CD4-positive, CD25-positive, alpha-beta regulatory T cell (primary cell): ENCODE results near the gene FBXO8. TPM values are rescaled to one million over a fixed set of nuclear protein-coding genes. Genes with fewer than 3 reads are reported as not detected.

Experiments
- ATAC-seq, 2 donors: fragments of 150-1000 bp; cut with Tn5 transposase; one replicate each; pipeline ENCODE4 v1.10.0; 2021; ENCODE audit warnings: low read depth in 2 of 2, moderate number of reproducible peaks in 2 of 2, moderate library complexity in 1 of 2
- DNase-seq, 3 donors: peaks; one replicate each; pipeline versions ENCODE4 v3.0.0 to v3.0.0-alpha.2; 2012 to 2022; ENCODE audit warnings: mixed read lengths in 1 of 3
- H3K27ac ChIP-seq: one replicate; pipeline ENCODE4 v1.7.0; 2013; ENCODE audit warnings: mild to moderate bottlenecking, low read length; ENCODE audit not compliant: insufficient read depth, poor library complexity, severe bottlenecking
- H3K27me3 ChIP-seq: one replicate; pipeline ENCODE4 v1.7.0; 2013; ENCODE audit warnings: low read length; ENCODE audit not compliant: control insufficient read depth, insufficient read depth
- H3K36me3 ChIP-seq: one replicate; pipeline ENCODE4 v1.7.0; 2013; ENCODE audit warnings: mild to moderate bottlenecking, low read length, moderate library complexity; ENCODE audit not compliant: control insufficient read depth, insufficient read depth
- H3K4me1 ChIP-seq: 2 replicates; pipeline ENCODE4 v1.7.0; 2013; ENCODE audit warnings: mild to moderate bottlenecking, low read length; ENCODE audit not compliant: insufficient read depth, control insufficient read depth, poor library complexity, severe bottlenecking
- H3K4me3 ChIP-seq: one replicate; pipeline ENCODE4 v1.7.0; 2013; ENCODE audit warnings: low read depth, mild to moderate bottlenecking, low read length, moderate library complexity
- H3K9me3 ChIP-seq, 2 experiments: 1 replicate in 1 of 2; 2 replicates in 1 of 2; pipeline ENCODE4 v1.7.0; 2013; ENCODE audit warnings: low read length in 2 of 2, mild to moderate bottlenecking in 1 of 2, moderate library complexity in 1 of 2; ENCODE audit not compliant: control insufficient read depth in 2 of 2
- H3K27ac Mint-ChIP-seq, 3 donors: one replicate each; pipeline ENCODE4 v1.8.0; 2020 to 2022; ENCODE audit warnings: mild to moderate bottlenecking in 3 of 3, mixed read lengths in 3 of 3, moderate library complexity in 2 of 3
- H3K27me3 Mint-ChIP-seq: one replicate; pipeline ENCODE4 v1.8.0; 2022; ENCODE audit warnings: mild to moderate bottlenecking, mixed read lengths
- H3K36me3 Mint-ChIP-seq: one replicate; pipeline ENCODE4 v1.8.0; 2020; ENCODE audit warnings: mixed read lengths
- H3K4me1 Mint-ChIP-seq, 4 donors: one replicate each; pipeline ENCODE4 v1.8.0; 2020 to 2022; ENCODE audit warnings: mixed read lengths in 4 of 4, mild to moderate bottlenecking in 1 of 4
- H3K4me3 Mint-ChIP-seq, 4 donors: one replicate each; pipeline ENCODE4 v1.8.0; 2020 to 2022; ENCODE audit warnings: mild to moderate bottlenecking in 4 of 4, mixed read lengths in 4 of 4, moderate library complexity in 3 of 4
- H3K9me3 Mint-ChIP-seq, 7 donors: one replicate each; pipeline ENCODE4 v1.8.0; 2020 to 2022; ENCODE audit warnings: mixed read lengths in 7 of 7, mild to moderate bottlenecking in 3 of 7, moderate library complexity in 2 of 7
- polyA plus RNA-seq, 4 donors: library from polyadenylated mRNA; unstranded; fragments of 300-500 nt; fragmentation: Illumina TruSeq; gene quantifications; one replicate each; pipeline ENCODE4 v1.2.3, GENCODE V29; 2021
- total RNA-seq: library from RNA; stranded (reverse); gene quantifications from one replicate; pipeline ENCODE4 v1.2.3, GENCODE V29; 2022

FBXO8 gene, protein sequence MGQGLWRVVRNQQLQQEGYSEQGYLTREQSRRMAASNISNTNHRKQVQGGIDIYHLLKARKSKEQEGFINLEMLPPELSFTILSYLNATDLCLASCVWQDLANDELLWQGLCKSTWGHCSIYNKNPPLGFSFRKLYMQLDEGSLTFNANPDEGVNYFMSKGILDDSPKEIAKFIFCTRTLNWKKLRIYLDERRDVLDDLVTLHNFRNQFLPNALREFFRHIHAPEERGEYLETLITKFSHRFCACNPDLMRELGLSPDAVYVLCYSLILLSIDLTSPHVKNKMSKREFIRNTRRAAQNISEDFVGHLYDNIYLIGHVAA
- total RNA-seq (20.5 TPM), polyA plus RNA-seq (10 to 100 TPM; 14.9 to 26.1 (median 22.3) TPM)

DNA sequence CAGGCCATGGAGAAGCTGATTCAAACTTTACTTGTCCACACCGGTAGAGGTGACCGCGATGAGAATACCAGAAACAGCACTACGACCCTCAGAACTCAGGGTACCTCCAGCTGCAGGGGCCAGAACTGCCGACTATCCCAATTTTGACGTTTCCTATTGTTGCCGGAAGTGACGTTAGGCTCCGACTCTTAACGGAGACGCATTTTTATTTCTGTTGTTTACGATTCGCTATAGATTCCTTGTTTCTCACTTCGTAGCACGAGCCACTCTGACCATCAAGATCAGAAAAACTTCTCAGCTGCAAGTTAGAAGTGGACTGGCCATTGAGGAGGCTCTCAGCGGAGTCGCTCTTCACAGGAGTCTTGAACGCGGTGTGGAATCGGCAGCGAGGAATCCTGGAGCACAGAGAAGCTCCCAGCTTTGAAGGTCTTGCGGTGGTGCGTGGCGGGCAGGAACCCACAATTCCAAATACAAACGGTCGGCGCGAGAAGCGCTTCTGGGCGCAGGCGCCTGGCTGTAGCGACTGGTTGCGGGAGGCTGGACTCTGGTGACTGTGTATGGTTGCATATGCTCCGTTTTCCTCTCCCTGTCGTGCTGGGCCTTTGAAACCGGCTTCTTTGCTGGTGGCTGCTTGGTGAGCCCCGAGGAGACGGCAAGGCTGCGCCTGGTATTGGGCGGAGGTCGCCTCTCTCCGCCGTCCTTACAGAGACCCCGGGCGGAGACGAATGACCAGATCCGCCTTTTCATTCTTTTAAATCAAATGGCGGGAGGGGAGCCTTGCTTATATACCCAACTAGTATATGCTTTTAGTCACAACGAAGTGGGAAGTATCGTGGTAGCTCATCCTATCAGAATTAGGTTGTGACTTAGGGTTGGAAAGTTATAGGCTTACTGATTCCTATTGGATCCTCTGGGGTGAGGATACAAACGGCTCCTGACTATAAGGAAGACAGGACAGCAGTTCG lies at the start of gene FBXO8, which contains the start of gene CEP44:
Gene FBXO8, minus strand, starts transcription at position 161 of the 965 bp plus-strand sequence. CDS start 20,575 bp downstream, outside the sequence.
Gene CEP44, plus strand, starts transcription at position 405 of the 965 bp plus-strand sequence. CDS start 15,211 bp downstream, outside the sequence.
- Histone ChIP-seq H3K27me3 (no peaks in the 10 kb centered on the region), H3K9me3 (no peaks in the 10 kb centered on the region), H3K4me3 (peak within 1 kb of the TSS; percentile 98), H3K27ac (peak within 1 kb of the TSS; percentile 98), H3K4me1 (peaks cover 19% of the 10 kb centered on the region), H3K36me3 (no peaks in the 10 kb centered on the region)
- peaks cover 18 to 80% (median 66%) of the 10 kb centered on the region in 4 donors for H3K4me1 Mint-ChIP-seq
- DNase-seq (peak; percentile 61 to 87 (median 83)), ATAC-seq (peak; percentile 58 to 60)
- peak within 1 kb of the TSS; percentile 93 to 100 (median 98) for H3K4me3 Mint-ChIP-seq
- H3K9me3 Mint-ChIP-seq = peaks cover 0 to 7% (median 0%) of the 10 kb centered on the region in 7 donors
- H3K36me3 Mint-ChIP-seq = peaks cover 20% of the 10 kb centered on the region
- H3K27ac Mint-ChIP-seq = peak within 1 kb of the TSS; percentile 99 to 100 (median 100)
- H3K27me3 Mint-ChIP-seq = no peaks in the 10 kb centered on the region

DNA sequence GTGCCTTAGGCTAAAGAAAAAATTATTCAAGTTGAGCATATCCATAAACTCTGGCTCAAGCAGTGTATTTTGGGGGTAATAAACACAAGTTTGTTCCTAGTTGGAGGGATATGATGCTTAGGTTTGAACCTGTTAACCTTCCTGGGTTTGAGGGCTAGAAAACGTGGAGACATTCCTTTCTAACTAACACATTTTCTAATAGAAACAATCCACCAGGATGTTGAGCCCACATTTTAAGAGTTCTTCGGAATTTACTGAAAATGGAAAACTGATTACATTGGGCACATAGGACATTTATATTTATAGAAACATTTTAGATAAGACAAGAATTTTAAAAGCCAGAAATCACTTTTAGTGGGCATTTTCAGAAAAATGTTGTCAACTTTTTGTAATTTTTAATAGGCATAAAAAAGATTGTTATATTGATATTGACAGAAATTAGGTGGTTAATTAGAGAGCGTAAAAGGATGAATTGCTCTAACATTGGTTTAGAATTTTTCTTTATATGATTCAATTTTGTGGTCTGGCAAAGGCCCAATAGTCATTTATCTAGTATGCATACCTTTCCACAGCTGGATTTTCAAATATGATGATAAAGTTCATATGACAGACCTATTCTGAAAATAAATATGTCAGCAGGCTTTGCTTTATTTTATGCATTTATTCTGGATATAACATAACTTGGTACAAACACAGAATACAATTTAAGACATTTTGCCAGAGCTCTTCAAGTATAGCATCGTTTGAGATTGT lies 49.5 kb upstream of the FBXO8 start:
- ATAC-seq = no peak

DNA sequence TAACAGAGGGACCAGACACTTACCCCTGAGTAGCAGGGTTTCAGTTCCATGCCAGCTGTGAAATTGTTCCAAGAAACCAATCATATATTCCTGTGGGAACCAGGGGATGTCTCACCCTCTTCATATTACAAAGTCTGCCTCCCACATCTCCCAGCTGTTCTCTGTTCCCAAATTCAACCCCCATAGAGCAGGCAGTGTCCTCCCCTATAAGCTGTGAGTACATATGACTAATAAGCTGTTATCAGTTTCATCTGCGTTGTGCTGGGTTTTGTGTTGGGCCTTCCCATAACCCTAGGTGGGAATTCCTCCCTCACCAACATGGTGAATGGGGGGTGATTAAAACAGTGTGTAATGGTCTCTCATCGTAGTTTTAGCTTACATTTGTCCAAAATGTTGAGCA lies 41.3 kb upstream of the FBXO8 start:
- H3K4me3 Mint-ChIP-seq = no peak overlapping the region
- H3K9me3 Mint-ChIP-seq = no peaks in the 10 kb centered on the region
- Histone ChIP-seq H3K4me3 (no peak overlapping the region), H3K27me3 (no peaks in the 10 kb centered on the region), H3K4me1 (no peaks in the 10 kb centered on the region), H3K9me3 (no peaks in the 10 kb centered on the region), H3K36me3 (no peaks in the 10 kb centered on the region), H3K27ac (no peak overlapping the region)
- no peak for DNase-seq
- no peak overlapping the region for H3K27ac Mint-ChIP-seq
- ATAC-seq = no peak
- H3K4me1 Mint-ChIP-seq = no peaks in the 10 kb centered on the region
- H3K27me3 Mint-ChIP-seq = no peaks in the 10 kb centered on the region
- no peaks in the 10 kb centered on the region for H3K36me3 Mint-ChIP-seq

More for the DNA sequence above, 49.5 kb upstream of the FBXO8 start:
- no peaks in the 10 kb centered on the region for H3K27me3 Mint-ChIP-seq
- Histone ChIP-seq H3K27ac (no peak overlapping the region), H3K9me3 (no peaks in the 10 kb centered on the region), H3K4me1 (no peaks in the 10 kb centered on the region), H3K4me3 (no peak overlapping the region), H3K27me3 (no peaks in the 10 kb centered on the region), H3K36me3 (no peaks in the 10 kb centered on the region)
- no peaks in the 10 kb centered on the region for H3K4me1 Mint-ChIP-seq
- DNase-seq = no peak
- H3K27ac Mint-ChIP-seq = no peak overlapping the region
- H3K9me3 Mint-ChIP-seq = no peaks in the 10 kb centered on the region
- H3K36me3 Mint-ChIP-seq = no peaks in the 10 kb centered on the region
- H3K4me3 Mint-ChIP-seq = no peak overlapping the region

DNA sequence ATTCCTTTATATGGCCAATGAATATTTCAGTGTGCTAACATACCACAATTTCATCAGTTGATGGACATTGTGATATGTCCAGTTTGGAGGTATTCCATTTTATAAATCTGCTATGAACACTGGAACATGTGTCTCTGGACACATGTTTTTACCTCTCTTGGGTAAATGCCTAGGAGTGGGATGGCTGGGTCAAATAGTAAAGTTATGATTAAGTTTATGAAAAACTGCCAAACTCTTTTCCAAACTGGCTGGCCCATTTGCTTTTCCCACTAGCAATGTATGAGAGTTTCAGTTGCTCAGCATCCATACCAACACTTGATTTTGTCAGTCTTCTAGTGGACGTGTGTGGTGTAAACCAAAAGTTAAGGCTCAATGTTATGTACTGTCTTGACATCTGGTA lies 40.8 kb upstream of the FBXO8 start:
- H3K36me3 Mint-ChIP-seq = no peaks in the 10 kb centered on the region
- no peak overlapping the region for H3K4me3 Mint-ChIP-seq
- no peak overlapping the region for H3K27ac Mint-ChIP-seq
- Histone ChIP-seq H3K4me1 (no peaks in the 10 kb centered on the region), H3K27ac (no peak overlapping the region), H3K9me3 (no peaks in the 10 kb centered on the region), H3K27me3 (no peaks in the 10 kb centered on the region), H3K4me3 (no peak overlapping the region), H3K36me3 (no peaks in the 10 kb centered on the region)
- DNase-seq (no peak), ATAC-seq (no peak)
- H3K4me1 Mint-ChIP-seq = no peaks in the 10 kb centered on the region
- no peaks in the 10 kb centered on the region for H3K27me3 Mint-ChIP-seq
- H3K9me3 Mint-ChIP-seq = no peaks in the 10 kb centered on the region

DNA sequence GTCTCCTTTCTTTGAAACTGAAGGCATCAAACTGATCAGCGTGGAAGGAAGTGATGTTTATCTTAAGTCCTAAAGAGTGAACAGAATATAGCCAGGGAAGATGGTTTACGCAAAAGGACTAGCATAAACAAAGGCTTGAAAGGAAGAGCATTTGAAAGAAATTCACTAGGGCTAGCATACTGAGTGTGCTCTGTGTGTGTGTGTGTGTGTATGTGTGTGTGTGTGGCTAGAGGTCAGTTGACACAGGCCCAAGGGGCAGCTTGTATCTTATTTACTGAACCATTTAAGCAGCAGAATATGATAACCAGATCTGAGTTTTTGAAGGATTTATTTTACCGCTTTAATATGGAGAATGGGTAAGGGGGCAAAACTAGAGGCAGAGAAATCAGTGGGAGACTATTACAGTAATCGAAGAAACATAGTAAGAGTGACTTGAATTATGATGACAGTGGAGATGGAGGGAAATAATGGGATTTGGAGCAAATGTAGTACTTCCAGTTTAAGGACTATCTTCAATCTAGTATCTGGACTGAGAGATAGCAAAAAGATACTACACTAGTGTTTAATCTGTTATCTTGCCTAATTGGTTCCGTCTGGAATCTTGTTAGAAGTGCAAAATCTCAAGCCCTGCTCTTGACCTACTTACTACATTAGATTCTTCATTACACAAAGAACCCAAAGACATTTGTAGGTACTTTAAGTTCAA lies 37.2 kb upstream of the FBXO8 start:
- Mint-ChIP-seq H3K27me3 (no peaks in the 10 kb centered on the region), H3K9me3 (no peaks in the 10 kb centered on the region), H3K27ac (no peak overlapping the region), H3K36me3 (no peaks in the 10 kb centered on the region), H3K4me3 (no peak overlapping the region), H3K4me1 (no peaks in the 10 kb centered on the region)
- Histone ChIP-seq H3K4me3 (no peak overlapping the region), H3K27ac (no peak overlapping the region), H3K36me3 (peaks cover 13% of the 10 kb centered on the region), H3K4me1 (no peaks in the 10 kb centered on the region), H3K9me3 (no peaks in the 10 kb centered on the region), H3K27me3 (no peaks in the 10 kb centered on the region)
- no peak for DNase-seq
- no peak for ATAC-seq

DNA sequence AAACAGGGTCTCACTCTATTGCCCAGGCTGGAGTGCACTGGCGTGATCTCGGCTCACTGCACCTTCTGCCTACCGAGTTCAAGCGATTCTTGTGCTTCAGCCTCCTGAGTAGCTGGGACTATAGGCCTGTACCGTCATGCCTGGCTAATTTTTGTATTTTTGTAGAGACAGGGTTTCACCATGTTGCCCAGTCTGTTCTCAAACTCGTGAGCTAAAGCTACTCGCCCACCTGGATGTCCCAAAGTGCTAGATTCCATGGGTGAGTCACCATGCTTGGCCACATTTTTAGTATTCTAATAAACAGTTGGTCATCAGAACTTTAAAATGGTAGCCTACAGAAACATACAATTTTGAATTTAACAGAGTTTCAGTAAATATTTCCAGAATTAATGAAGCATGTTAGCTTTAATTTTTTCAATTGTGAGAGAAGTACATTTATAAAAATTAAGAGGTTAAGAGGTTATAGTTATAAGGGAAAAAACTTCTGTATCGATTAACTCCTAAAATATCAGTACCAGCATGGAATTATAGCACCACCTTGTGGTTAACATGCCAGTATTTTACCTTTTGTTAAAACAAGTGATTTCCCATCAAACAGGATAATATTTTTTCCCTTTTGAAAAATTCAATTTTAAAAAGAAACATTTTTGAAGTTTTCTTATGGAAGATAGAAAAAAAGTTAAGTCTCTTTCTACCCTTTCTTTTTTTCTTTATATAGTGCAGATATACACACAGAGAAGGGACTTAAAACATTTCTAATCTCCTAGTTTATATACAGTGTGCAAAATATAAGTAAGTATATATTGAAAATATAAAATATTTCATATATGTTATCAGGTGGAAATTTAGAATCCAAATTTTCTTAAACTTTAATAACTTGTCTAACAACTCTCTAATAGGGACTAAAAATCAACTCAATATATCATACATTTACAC lies 35.6 kb upstream of the FBXO8 start:
- Histone ChIP-seq H3K36me3 (peaks cover 16% of the 10 kb centered on the region), H3K9me3 (no peaks in the 10 kb centered on the region), H3K27ac (no peak overlapping the region), H3K4me1 (no peaks in the 10 kb centered on the region), H3K4me3 (no peak overlapping the region), H3K27me3 (no peaks in the 10 kb centered on the region)
- no peaks in the 10 kb centered on the region for H3K27me3 Mint-ChIP-seq
- no peaks in the 10 kb centered on the region for H3K4me1 Mint-ChIP-seq
- H3K9me3 Mint-ChIP-seq = no peaks in the 10 kb centered on the region
- H3K4me3 Mint-ChIP-seq = no peak overlapping the region
- H3K36me3 Mint-ChIP-seq = peaks cover 5% of the 10 kb centered on the region
- DNase-seq = peak in 2 of 3 donors; percentile 40 to 49
- H3K27ac Mint-ChIP-seq = no peak overlapping the region
- ATAC-seq = no peak
